Coronary artery (tissue), 2 donors: ENCODE measurements around the gene C1GALT1C1.

Experiments used
- DNase-seq: peaks from one replicate; pipeline ENCODE4 v3.0.0-alpha.2; 2017; ENCODE audit warnings: low spot score
- H3K27ac ChIP-seq, 2 donors: fragments of 200-600 bp; sonication (generic); one replicate each; pipeline ENCODE4 v1.5.1; 2016 to 2019
- H3K4me3 ChIP-seq: fragments of 200-600 bp; sonication (generic); 2 replicates; pipeline ENCODE4 v1.5.1; 2016; ENCODE audit warnings: mild to moderate bottlenecking, moderate library complexity
- CTCF ChIP-seq: fragments of 200-600 bp; sonication (generic); IDR thresholded peaks from one replicate; pipeline ENCODE4 v1.5.1; 2019; ENCODE audit warnings: antibody characterized with exemption

C1GALT1C1 gene

DNA sequence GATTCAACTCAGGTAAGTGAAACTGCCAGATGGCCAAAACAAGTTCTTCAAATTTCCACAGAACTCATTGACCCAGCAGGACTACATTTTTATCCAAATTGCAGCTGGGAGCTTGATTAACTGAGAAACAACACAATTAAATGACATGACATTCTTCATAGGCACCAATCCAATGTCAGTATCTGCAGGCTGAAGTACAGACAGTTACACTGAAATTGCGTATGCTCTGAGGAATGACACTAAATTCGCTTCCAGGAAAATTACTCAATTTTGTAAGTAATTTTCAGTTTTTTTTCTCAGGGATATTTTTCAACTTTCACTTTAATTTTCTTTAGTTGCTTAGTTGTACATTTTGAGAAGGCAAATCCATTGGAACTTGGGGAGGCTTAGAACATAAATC is 4.5 kb downstream of the C1GALT1C1 start:
- no peak for DNase-seq
- Histone ChIP-seq H3K27ac (peak overlapping the region in 1 of 2 donors; percentile 10), H3K4me3 (no peak overlapping the region)
- no peak for TF ChIP-seq CTCF

DNA sequence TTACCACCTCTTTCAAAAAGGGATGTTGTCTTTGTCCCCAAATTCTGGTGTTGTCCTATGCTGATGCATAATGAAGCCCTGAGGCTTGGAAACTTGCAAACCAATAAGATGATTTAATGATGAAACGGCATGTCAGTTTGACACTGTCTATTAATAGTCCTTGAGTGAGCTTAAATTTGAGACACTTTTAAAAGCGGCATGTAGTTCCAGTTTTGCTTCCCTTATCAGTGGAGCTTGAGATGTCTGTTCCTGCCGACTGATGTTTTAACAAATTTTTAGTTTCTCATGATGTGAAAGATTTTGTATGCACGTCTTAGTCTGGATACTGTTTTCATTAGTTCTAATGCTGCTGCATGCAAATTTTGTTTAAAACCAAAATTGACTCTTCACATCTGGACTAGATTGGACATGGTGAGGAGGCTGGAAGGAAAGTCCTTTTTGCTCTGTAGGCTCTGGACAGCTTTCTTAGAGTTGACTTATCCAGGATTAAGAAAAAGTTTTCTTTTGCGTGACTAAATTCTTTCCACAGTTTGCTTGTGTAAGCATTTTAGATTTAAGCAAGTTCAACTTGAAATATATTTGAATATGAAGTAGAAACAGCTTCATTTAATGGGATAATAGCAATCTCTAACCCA is 11.7 kb downstream of the C1GALT1C1 start:
- no peak for DNase-seq
- Histone ChIP-seq H3K4me3 (no peak overlapping the region), H3K27ac (no peak overlapping the region)
- no peak for TF ChIP-seq CTCF

DNA sequence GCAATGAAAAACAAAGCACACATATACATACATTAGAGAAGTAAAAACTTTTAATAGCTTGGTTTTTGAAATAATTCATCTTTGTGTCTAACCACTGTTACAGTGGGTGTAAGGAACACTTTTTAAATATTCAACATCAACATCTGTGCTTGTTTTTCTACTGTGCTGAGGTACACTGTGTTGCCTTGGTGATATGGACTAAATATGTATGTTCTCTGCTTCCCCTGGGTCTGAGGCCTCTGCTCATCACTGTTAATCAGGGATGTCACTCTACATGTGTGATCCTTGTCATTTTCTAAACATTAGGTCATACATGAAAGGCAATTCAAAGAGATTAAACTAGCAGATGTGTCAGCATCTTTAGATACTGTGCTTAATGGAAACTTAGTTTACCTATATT is 15.0 kb downstream of the C1GALT1C1 start:
- no peak overlapping the region for H3K4me3 ChIP-seq
- no peak for TF ChIP-seq CTCF
- no peak for DNase-seq

GRCh38 chrX:120612086-120612485 is 17.8 kb downstream of the C1GALT1C1 start:
- no peak overlapping the region for H3K27ac ChIP-seq
- TF ChIP-seq CTCF = no peak
- no peak for DNase-seq
- no peak overlapping the region for H3K4me3 ChIP-seq

More for the DNA sequence above, 15.0 kb downstream of the C1GALT1C1 start:
- no peak overlapping the region for H3K27ac ChIP-seq

DNA sequence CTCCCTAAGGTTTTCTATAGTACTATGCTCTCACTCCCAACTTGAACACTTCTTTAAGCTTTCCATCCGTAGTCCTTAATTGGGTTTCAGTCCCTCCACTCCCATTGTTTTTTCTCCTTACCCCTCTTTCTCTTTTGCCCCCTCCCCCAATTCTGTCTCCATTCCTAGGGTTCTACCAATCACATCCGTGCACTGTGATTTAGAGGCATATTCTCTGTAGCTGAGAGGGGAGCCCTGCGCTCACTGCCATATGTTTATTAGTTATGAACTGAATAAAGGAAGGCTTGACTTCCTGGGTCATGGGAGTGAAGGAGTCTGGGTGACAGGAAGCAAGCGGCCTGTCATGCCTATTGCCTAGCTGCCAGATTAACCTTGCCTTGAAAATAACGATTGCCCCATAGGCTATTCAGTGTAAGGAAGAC is 25.5 kb downstream of the C1GALT1C1 start:
- Histone ChIP-seq H3K27ac (peak overlapping the region; percentile 74 to 88), H3K4me3 (peak overlapping the region; percentile 79)
- DNase-seq = no peak
- TF ChIP-seq CTCF = no peak

DNA sequence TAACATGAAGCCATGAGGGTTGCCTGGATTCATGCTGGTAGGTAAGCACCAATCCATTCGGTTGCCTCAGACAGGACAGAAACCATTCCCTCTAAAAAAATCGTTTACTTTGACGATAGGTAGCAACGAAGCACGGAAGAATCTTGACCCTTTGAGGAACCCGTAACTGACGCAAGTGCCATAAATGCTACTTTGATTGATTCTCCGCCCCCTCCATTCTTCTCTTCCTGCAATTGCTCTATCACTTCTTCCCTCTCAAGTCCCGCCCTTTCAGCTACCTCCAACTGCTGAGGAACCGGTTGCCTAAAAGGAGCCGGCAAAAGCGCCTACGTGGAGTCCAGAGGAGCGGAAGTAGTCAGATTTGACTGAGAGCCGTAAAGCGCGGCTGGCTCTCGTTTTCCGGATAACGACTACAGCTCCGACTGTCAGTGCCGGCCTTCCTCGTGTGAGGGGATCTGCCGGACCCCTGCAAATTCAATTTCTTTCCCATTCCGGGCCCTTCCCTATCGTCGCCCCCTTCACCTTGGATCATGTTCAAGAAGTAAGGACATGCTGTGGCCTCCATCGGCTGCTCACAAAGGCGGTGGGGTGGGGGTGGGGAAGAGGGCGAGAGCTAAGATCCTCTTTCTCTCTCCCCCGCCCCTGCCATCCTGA is 26.0 kb downstream of the C1GALT1C1 start, which contains the start of gene MCTS1:
Gene MCTS1, plus strand, starts transcription at position 395 of the 654 bp plus-strand sequence. Its CDS starts 136 bp downstream, at position 531.
- peak within 1 kb of the TSS; percentile 74 to 88 for H3K27ac ChIP-seq
- H3K4me3 ChIP-seq = peak within 1 kb of the TSS; percentile 79
- TF ChIP-seq CTCF = no peak
- DNase-seq = peak; percentile 90

DNA sequence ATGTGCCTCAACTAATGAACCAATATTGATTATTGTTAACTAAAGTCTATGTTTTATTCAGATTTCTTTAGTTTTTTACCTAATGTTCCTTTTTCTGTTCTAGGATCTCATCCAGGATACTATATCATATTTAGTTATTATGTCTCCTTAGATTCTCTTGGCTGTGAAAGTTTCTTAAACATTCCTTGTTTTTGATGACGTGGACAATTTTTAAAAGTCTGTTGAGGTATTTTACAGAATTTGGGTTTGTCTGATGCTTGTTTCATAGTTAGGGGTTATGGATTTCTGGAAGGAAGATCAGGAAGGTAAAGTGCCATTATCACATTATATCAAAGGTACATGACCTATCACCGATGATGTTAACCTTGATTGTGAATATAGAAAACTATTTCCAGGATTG is 44.2 kb downstream of the C1GALT1C1 start:
- Histone ChIP-seq H3K27ac (no peak overlapping the region), H3K4me3 (no peak overlapping the region)
- no peak for DNase-seq
- no peak for TF ChIP-seq CTCF
